HUES48 (cell line): Measurements from ENCODE around the gene LRRC45.

ENCODE experiments used
- H3K27ac ChIP-seq: one replicate; pipeline ENCODE4 v1.7.0; 2013; ENCODE audit warnings: low read depth, low read length, inconsistent platforms
- H3K27me3 ChIP-seq: 2 replicates; pipeline ENCODE4 v1.6.1; 2013; ENCODE audit warnings: mild to moderate bottlenecking, low read length; ENCODE audit not compliant: control insufficient read depth, insufficient read depth
- H3K36me3 ChIP-seq: 2 replicates; pipeline ENCODE4 v1.6.1; 2013; ENCODE audit warnings: low read length; ENCODE audit not compliant: control insufficient read depth, insufficient read depth
- H3K4me1 ChIP-seq: 2 replicates; pipeline ENCODE4 v1.6.1; 2013; ENCODE audit warnings: mild to moderate bottlenecking, low read length; ENCODE audit not compliant: control insufficient read depth, insufficient read depth
- H3K4me3 ChIP-seq: 2 replicates; pipeline ENCODE4 v1.5.1; 2013; ENCODE audit warnings: mild to moderate bottlenecking, low read depth, low read length
- H3K9ac ChIP-seq: 2 replicates; pipeline ENCODE4 v1.6.1; 2013; ENCODE audit warnings: mild to moderate bottlenecking, low read depth, low read length, moderate library complexity
- H3K9me3 ChIP-seq: 2 replicates; pipeline ENCODE4 v1.6.1; 2013; ENCODE audit warnings: low read length; ENCODE audit not compliant: control insufficient read depth, insufficient read depth

The LRRC45 gene

GRCh38 chr17:82039695-82040299 is 16.7 kb downstream of the LRRC45 start:
- no peak overlapping the region for H3K27ac ChIP-seq
- H3K36me3 ChIP-seq: peaks cover 9% of the 10 kb centered on the region; the same call in 1 of the 2 replicates
- peaks cover 20% of the 10 kb centered on the region; the same call in 1 of the 2 replicates for H3K4me1 ChIP-seq
- H3K9me3 ChIP-seq: no peaks in the 10 kb centered on the region
- H3K4me3 ChIP-seq: no peak overlapping the region
- H3K9ac ChIP-seq: no peak overlapping the region
- H3K27me3 ChIP-seq: no peaks in the 10 kb centered on the region

- H3K4me1 ChIP-seq: peaks cover 20% of the 10 kb centered on the region; the same call in 1 of the 2 replicates
- no peak overlapping the region for H3K27ac ChIP-seq
- no peaks in the 10 kb centered on the region for H3K9me3 ChIP-seq
- H3K27me3 ChIP-seq: no peaks in the 10 kb centered on the region
- H3K9ac ChIP-seq: no peak overlapping the region
- no peak overlapping the region for H3K4me3 ChIP-seq
- no peaks in the 10 kb centered on the region for H3K36me3 ChIP-seq
Measured at GRCh38 chr17:82041144-82041814, 18.2 kb downstream of the LRRC45 start.

- H3K36me3 ChIP-seq: peaks cover 10% of the 10 kb centered on the region
- H3K9me3 ChIP-seq: no peaks in the 10 kb centered on the region
- H3K4me1 ChIP-seq: peaks cover 20% of the 10 kb centered on the region; the same call in 1 of the 2 replicates
- no peak overlapping the region for H3K9ac ChIP-seq
- no peak overlapping the region for H3K27ac ChIP-seq
- H3K4me3 ChIP-seq: no peak overlapping the region
- no peaks in the 10 kb centered on the region for H3K27me3 ChIP-seq
Measured at GRCh38 chr17:82042649-82043048, 19.5 kb downstream of the LRRC45 start.

- Histone ChIP-seq H3K4me3 (no peak overlapping the region), H3K9ac (no peak overlapping the region), H3K4me1 (peaks cover 16% of the 10 kb centered on the region; the same call in 1 of the 2 replicates), H3K9me3 (no peaks in the 10 kb centered on the region), H3K27ac (no peak overlapping the region), H3K27me3 (no peaks in the 10 kb centered on the region), H3K36me3 (peaks cover 17% of the 10 kb centered on the region)
Measured at GRCh38 chr17:82043507-82043906, 20.4 kb downstream of the LRRC45 start.

- Histone ChIP-seq H3K9ac (no peak overlapping the region), H3K4me1 (peaks cover 15% of the 10 kb centered on the region; the same call in 1 of the 2 replicates), H3K27ac (no peak overlapping the region), H3K27me3 (no peaks in the 10 kb centered on the region), H3K9me3 (no peaks in the 10 kb centered on the region), H3K4me3 (no peak overlapping the region), H3K36me3 (peaks cover 34% of the 10 kb centered on the region)
Measured at GRCh38 chr17:82045936-82046484, 22.9 kb downstream of the LRRC45 start.

- Histone ChIP-seq H3K9me3 (no peaks in the 10 kb centered on the region), H3K36me3 (peaks cover 34% of the 10 kb centered on the region), H3K9ac (no peak overlapping the region), H3K27ac (no peak overlapping the region), H3K4me3 (no peak overlapping the region), H3K4me1 (peaks cover 8% of the 10 kb centered on the region; the same call in 1 of the 2 replicates), H3K27me3 (no peaks in the 10 kb centered on the region)
Measured at GRCh38 chr17:82046903-82047302, 23.8 kb downstream of the LRRC45 start.

- H3K4me1 ChIP-seq: peaks cover 8% of the 10 kb centered on the region; the same call in 1 of the 2 replicates
- H3K27ac ChIP-seq: no peak overlapping the region
- H3K9me3 ChIP-seq: no peaks in the 10 kb centered on the region
- H3K4me3 ChIP-seq: no peak overlapping the region
- H3K9ac ChIP-seq: no peak overlapping the region
- no peaks in the 10 kb centered on the region for H3K27me3 ChIP-seq
- peaks cover 34% of the 10 kb centered on the region for H3K36me3 ChIP-seq
Measured at GRCh38 chr17:82047379-82047778, 24.3 kb downstream of the LRRC45 start.

GRCh38 chr17:82047914-82048570 is 24.9 kb downstream of the LRRC45 start:
- H3K4me3 ChIP-seq: no peak overlapping the region
- no peaks in the 10 kb centered on the region for H3K27me3 ChIP-seq
- H3K9me3 ChIP-seq: no peaks in the 10 kb centered on the region
- no peak overlapping the region for H3K9ac ChIP-seq
- peaks cover 34% of the 10 kb centered on the region for H3K36me3 ChIP-seq
- no peak overlapping the region for H3K27ac ChIP-seq
- peaks cover 8% of the 10 kb centered on the region; the same call in 1 of the 2 replicates for H3K4me1 ChIP-seq

- H3K4me1 ChIP-seq: peaks cover 3% of the 10 kb centered on the region; the same call in 1 of the 2 replicates
- H3K27ac ChIP-seq: no peak overlapping the region
- H3K27me3 ChIP-seq: no peaks in the 10 kb centered on the region
- H3K9ac ChIP-seq: no peak overlapping the region
- H3K9me3 ChIP-seq: no peaks in the 10 kb centered on the region
- H3K36me3 ChIP-seq: peaks cover 37% of the 10 kb centered on the region
- H3K4me3 ChIP-seq: no peak overlapping the region
Measured at GRCh38 chr17:82048571-82048971, 25.5 kb downstream of the LRRC45 start.

GRCh38 chr17:82049106-82049505 is 26.0 kb downstream of the LRRC45 start:
- H3K27ac ChIP-seq: no peak overlapping the region
- no peak overlapping the region for H3K4me3 ChIP-seq
- no peak overlapping the region for H3K9ac ChIP-seq
- H3K27me3 ChIP-seq: no peaks in the 10 kb centered on the region
- H3K4me1 ChIP-seq: no peaks in the 10 kb centered on the region
- H3K9me3 ChIP-seq: no peaks in the 10 kb centered on the region
- H3K36me3 ChIP-seq: peaks cover 42% of the 10 kb centered on the region
